ENCODE data around the gene SETBP1.

Gene SETBP1

DNA sequence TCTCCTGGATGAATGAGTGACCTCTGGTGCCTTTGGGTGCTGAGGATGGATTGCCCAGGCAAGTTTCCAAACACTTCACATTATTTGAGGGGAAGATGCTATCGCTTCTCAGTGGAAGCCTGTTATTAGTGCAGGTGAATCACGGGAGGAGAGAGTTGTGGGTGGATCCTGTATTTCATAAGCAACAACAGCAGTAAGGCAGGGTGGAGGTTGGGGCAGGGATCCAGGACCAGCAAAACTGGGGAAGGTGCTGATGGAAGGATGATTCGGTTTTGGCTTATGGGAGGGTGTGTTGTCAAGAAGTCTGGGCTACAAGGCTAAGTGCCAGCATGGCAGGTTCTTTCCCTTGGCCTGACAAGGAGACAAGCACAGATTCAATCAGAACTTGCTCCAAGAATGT, 37.7 kb upstream of the SETBP1 start:
- no peak overlapping the region for H3K27ac ChIP-seq
- TF ChIP-seq, protein P1, sequence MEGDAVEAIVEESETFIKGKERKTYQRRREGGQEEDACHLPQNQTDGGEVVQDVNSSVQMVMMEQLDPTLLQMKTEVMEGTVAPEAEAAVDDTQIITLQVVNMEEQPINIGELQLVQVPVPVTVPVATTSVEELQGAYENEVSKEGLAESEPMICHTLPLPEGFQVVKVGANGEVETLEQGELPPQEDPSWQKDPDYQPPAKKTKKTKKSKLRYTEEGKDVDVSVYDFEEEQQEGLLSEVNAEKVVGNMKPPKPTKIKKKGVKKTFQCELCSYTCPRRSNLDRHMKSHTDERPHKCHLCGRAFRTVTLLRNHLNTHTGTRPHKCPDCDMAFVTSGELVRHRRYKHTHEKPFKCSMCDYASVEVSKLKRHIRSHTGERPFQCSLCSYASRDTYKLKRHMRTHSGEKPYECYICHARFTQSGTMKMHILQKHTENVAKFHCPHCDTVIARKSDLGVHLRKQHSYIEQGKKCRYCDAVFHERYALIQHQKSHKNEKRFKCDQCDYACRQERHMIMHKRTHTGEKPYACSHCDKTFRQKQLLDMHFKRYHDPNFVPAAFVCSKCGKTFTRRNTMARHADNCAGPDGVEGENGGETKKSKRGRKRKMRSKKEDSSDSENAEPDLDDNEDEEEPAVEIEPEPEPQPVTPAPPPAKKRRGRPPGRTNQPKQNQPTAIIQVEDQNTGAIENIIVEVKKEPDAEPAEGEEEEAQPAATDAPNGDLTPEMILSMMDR (conservative IDR thresholded peaks at IDR 0.05), result no peak

DNA sequence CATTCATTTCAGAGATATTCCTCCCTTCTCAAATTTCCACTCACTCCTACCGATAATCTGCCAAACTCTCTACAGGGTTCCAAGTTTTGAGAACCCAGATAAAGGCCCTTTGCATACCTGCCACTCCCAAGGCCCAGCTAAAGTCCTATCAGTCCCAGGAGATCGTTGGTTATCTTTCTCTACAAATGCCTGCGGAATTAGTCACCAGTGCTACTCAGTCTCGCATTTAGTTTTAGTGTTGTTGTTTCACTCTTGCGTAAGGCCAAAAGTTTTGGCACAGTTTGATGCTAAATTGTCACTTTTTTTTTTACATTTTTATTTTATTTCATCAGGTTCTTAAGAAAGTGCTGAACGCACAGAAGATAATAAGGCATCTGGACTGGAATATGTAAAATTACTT, 29.2 kb upstream of the SETBP1 start:
- TF ChIP-seq, protein P1 (conservative IDR thresholded peaks at IDR 0.05), result no peak

DNA sequence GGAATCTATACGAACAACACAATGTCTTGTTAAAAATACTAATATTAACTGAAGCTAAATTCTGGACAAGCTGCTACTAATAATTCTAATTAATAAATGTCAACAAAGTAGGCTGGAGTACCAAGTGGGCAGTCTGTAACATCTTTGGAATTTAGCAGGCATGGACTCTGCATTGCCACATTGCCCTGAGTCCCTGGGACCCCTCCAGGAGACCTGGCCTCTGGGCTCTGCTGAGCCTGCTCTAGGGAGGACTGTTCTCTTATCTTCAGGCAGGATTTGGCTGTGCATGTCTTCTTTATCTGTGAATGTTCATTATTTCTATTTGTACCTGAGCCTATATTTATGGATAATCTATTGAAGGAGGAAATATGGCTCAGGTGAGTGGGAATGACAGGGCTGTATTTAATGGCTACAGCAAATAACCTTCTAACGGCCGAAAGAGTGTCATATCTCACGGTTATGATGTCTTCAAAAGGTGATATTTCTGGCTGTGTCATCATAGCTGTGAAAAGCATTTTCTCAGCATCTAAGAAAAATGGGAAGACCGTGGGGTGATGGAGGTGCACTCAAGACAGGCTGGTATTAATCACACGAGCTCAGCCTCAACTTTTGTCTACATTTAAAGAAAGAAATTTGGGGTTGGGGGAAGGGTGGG, 28.6 kb upstream of the SETBP1 start:
- TF ChIP-seq, protein P1 (conservative IDR thresholded peaks at IDR 0.05), result no peak
- no peak overlapping the region for H3K27ac ChIP-seq

More for the DNA sequence above, 29.2 kb upstream of the SETBP1 start:
- H3K27ac ChIP-seq, result no peak overlapping the region

DNA sequence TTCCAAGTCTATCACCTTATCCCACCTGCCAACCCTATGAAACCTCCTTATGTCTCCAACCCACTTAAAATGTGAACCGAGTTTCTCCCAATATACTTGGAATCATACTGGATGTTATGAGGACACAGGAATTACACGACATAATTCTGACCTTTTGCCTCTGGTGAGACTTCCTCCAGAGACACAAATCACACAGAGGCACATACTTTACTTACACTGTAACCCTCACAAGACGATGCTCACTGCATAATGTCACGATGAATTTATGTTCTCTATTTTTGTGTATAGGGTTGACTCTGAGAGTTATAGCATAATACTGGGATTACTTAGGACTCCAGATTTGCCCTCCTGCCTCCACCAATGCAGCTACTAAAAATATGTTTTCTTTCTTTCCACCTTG, 28.0 kb upstream of the SETBP1 start:
- TF ChIP-seq, protein P1 (conservative IDR thresholded peaks at IDR 0.05), result no peak
- H3K27ac ChIP-seq, result no peak overlapping the region

DNA sequence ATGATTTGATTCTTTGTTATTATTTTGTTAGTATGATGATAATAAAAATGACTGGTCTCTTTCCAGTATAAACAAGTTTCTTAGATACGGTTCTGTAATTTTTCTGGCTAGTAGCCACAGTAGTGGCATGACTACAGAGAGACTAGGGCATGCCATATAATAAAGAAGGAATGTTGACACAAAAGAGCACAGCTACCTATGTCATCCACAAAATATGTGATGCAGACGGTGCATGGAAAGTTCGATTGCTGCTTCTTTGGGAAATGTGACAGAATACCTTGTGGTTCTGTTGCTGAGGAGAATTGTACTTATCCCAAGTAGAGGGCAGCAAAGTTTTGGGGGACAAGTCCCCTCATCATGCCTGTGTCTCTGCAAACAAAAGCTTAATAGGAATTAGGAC, 26.1 kb upstream of the SETBP1 start:
- TF ChIP-seq, protein P1 (conservative IDR thresholded peaks at IDR 0.05), result no peak
- no peak overlapping the region for H3K27ac ChIP-seq

DNA sequence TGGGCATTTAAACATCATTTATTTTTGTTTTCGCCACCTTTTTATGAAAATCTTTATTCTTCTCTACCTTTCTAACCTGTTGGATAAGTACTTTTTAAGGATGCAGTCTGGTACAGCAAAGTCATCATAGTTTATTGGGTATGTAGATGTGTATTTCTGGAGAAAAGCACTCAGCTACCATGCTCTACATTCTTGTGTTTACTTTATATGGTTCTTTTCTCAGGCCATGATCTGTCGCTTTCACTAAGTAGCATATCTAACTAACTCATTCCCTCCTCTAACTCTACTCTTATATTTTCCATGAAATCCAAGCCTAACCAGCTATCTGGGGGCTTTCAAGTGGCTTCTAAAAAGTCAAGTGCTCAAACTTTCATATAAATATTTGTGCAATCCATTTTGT, 25.3 kb upstream of the SETBP1 start:
- H3K27ac ChIP-seq, result no peak overlapping the region
- TF ChIP-seq, protein P1 (conservative IDR thresholded peaks at IDR 0.05), result no peak

DNA sequence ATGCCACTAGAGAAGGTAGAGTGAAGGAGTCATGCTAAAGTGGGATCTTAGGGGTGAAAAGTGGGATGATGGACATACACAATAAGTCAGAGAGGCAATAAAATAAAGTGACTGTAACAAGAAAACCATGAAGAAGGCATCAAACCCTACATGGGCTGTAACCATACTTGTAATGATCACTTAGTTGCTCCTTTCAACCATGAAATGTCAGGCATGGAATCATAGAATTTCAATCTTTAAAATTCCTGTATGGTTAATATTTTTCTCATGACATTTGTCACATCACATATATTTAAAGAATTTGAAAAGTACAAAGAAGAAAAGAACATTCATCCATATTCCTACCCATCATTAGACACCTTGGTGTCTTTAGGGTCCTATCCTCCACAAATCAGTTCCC, 20.9 kb upstream of the SETBP1 start:
- TF ChIP-seq, protein P1 (conservative IDR thresholded peaks at IDR 0.05), result no peak
- no peak overlapping the region for H3K27ac ChIP-seq
